HG03521 (cell line): ENCODE data around the gene CARS2.
"Not testable (repeated sequence)": the region's sequence is repeated elsewhere in the genome, so short reads cannot be mapped to it uniquely, and the experiment has no call there.

Experiments
- ATAC-seq: cut with Tn5 transposase; IDR thresholded peaks from one replicate; pipeline ENCODE4 v1.9.1; 2021; ENCODE audit warnings: mild to moderate bottlenecking, moderate library complexity; ENCODE audit not compliant: unreplicated experiment

Gene CARS2

DNA sequence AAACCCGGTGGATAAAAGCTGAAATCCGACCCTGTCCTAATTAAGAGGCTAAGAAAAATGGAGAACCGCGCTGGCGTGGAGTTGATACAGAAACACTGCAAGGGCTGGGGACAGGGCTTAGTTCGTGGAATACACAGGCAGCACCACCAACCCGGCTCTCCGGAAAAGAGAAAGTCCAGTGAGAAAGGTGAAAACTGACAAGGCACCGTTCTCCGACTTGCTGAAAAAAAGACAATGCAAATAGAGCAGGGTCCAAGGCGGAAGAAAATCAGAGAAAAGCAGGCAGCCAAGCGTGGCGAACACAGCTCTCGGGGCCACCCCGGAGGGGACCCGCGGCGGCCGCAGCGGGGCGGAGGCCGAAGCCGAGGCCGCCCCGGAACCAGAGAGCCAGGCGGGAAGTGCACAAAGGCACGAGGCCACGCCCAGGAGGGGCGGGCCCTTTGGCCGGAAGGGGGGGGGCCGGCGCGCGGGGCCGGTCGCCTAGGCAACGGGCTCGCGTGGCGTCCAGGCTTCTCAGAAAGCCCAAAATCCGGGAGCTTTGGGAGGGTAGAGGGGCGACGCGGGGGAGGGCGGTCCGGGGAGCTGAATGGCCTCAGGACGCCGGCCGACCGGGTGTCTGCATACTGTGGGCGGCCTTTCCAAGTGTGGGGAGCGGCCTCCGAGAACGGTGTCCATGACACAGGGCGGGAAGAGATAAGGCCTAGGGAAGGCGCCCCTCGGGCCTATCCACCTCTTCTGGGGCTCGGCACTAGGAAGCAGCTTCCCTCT lies 6.3 kb upstream of the CARS2 start:
- peak; percentile 26 for ATAC-seq

GRCh38 chr13:110706570-110707372 lies 855 bp upstream of the CARS2 start:
- ATAC-seq, result peak; percentile 4

GRCh38 chr13:110705356-110705825 lies 525 bp downstream of the CARS2 start:
- ATAC-seq, result no peak

GRCh38 chr13:110702591-110703526 lies 3.1 kb downstream of the CARS2 start:
- no peak for ATAC-seq

GRCh38 chr13:110702089-110702488 lies 3.8 kb downstream of the CARS2 start:
- ATAC-seq, result no peak

DNA sequence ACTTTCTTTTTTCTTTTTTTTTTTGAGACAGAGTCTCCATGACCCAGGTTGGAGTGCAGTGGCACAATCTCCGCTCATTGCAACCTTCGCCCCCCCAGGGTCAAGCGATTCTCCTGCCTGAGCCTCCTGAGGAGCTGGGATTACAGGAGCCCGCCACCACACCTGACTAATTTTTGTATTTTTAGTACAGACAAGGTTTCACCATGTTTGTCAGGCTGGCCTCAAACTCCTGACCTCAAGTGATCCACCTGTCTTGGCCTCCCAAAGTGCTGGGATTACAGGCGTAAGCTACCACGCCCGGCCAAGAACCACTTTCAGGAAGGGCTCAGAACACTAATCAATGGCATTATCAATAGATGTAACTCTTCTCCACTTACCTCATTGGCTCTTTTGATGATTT lies 4.9 kb downstream of the CARS2 start:
- ATAC-seq, result not testable (repeated sequence)

DNA sequence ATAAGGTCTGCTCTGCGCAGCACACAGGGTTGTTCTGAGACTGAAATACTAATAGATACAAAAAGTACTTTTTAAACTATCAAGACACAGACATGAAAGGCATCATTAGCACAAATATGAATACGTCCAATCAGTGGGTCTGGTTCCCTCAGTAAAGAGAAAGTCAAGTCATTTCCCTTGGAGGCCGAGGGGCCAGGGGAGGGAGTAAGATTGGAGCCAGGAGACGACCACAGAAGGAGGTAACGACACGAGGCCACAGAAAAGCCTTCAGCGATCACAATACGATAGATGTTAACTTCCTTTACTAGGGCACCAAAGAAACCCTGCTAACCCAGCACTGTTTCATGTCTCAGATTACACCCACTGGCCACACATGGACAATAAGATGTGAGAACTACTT lies 5.3 kb downstream of the CARS2 start:
- ATAC-seq, result no peak

DNA sequence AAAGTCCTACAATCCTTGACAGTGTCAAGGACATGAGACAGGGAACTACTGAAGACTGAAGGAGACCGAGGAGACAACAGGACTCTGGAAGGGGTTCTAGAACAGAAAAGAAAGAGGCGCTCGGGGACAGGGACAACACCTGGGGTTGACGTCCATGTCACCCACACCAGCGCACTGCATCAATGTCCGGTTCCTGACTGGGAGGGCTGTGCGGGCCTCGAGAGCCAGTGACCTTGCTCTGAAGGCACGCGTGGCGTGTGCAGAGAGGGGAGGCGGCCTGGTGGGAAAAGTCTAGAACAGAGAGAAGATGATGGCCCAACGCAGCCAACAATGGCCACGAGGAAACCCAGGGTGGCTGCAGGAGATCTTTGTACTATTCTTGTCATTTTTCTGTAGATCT lies 5.7 kb downstream of the CARS2 start:
- no peak for ATAC-seq

- ATAC-seq, result no peak
These were observed 6.5 kb downstream of the CARS2 start for GRCh38 chr13:110699148-110700145.

- no peak for ATAC-seq
These were observed 7.2 kb downstream of the CARS2 start for GRCh38 chr13:110698689-110699088.

DNA sequence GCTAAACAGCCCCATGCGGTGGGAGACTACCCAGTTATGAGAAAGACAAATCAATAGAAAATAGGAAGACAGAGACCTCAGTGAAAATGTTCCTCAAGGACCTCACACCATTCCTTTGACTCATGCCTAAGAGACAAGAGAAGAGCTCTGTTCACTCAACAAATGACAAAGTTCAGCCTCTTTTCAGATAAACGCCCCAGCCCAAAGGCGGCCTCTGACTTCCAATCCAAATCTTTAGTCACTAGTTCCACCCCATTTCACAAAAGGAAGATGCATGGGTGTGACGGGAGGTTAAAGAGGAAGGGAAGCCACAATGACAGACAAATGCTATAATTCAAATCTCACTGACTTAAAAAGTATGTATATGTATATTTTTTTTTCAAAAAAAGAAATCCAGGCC lies 8.1 kb downstream of the CARS2 start:
- no peak for ATAC-seq

DNA sequence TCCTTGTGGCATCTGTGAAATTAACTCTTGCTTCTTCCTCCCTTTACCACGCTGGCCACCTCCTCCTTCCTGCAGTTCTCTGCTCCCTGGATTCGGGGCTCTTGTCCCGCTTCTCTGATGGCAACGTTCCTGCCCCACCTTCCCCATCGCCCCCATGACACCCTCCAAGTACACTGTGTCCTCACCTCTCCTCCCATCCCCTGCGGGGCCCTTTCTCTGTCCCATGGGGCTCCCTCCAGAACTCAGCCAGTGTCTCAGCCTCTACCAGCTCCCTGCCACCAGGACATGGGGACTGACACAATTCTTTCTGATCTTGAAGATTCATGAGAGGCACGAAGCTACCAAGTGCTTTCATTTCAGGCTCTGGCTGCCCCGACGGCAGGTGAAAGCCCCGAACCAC lies 9.1 kb downstream of the CARS2 start:
- ATAC-seq, result no peak

DNA sequence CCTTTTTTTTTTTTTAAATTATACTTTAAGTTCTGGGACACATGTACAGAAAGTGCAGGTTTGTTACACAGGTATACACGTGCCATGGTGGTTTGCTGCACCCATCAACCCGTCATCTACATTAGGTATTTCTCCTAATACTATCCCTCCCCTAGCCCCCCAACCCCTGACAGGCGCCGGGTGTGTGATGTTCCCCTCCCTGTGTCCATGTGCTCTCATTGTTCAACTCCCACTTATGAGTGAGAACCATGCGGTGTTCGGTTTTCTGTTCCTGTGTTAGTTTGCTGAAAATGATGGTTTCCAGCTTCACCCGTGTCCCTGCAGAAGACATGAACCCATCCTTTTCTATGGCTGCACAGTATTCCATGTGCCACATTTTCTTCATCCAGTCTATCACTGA lies 10.1 kb downstream of the CARS2 start:
- ATAC-seq, result not testable (repeated sequence)

DNA sequence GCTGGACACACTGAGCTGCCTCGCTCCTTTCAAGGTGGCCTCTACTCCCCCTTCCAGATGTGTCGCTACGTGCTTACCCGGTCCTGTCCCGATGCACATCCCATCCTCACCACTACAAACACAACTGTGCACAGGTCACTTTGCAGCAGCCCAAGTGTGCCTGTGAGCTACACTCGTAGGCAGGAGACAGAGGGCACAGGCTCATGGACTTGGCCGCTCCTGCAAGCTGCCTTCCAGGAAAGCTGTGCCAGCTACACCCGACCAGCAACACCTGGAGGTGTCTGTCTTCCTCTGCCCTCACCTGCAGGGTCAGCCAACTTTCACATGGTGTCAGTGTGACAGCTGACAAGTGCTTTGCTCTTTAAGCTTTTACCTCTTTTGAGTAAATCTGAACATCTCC lies 15.4 kb downstream of the CARS2 start:
- no peak for ATAC-seq

- no peak for ATAC-seq
These were observed 16.2 kb downstream of the CARS2 start for GRCh38 chr13:110689711-110690110.

GRCh38 chr13:110689041-110689440 lies 16.9 kb downstream of the CARS2 start:
- no peak for ATAC-seq

DNA sequence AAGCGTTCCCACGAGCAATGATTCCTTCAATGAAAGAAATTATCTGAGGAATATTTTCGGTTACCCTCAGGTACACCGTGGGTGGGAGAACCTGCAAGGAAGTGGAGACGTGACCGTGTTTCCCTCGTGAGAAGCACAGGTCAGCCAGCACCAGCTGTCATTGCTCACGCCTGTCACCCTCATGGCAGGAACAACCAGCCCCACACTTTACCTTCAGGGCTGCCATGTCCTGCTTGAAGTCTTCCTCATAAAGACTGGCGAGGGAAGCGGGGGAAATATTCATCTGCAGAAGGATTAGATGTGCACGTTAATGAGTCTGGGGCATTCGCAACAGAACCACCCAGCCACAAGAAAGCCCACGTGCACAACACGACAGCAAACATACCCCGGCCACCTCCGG lies 18.2 kb downstream of the CARS2 start:
- no peak for ATAC-seq

- ATAC-seq, result no peak
These were observed 20.5 kb downstream of the CARS2 start for GRCh38 chr13:110685305-110686020.

DNA sequence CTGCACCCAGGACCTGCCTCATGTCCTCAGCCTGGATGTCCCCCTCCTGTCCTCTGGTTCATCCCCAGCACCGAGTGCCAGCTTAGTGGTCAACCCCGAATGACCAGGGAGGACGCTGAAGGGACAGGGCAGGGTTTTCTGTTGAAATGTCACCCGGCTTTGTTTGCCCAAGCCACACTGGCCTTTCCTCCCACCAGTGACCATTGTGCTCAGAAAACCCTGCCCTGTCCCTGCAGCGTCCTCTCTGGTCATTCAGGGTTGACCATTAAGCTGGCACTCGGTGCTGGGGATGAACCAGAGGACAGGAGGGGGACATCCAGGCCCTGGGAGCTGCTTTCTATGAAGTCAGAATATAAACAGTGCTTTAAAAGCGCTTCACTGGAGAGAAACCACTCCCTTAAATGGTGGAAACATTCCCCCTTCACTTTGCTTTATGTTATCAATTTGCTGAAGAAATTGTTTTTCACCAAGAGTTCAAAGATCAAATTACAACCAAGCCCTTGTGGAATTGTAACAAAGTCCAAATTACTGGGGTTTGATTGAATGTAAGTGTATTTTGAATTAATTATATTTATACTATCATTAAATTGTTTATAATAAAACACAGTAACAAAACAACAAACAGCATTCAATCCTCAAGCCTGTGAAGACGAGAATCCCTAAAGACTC lies 21.4 kb downstream of the CARS2 start:
- no peak for ATAC-seq
